NCI-H345 treated with DMSO at 0.1 percent for 48 hours (cell line): ENCODE measurements around the gene ARHGAP32.
"Not testable (repeated sequence)": the region's sequence is repeated elsewhere in the genome, so short reads cannot be mapped to it uniquely, and the experiment has no call there.

Experiments
- DNase-seq: peaks from one replicate; lab custom pipeline; 2025; ENCODE audit not compliant: unreplicated experiment; lab: John Stamatoyannopoulos, UW

Gene ARHGAP32

DNA sequence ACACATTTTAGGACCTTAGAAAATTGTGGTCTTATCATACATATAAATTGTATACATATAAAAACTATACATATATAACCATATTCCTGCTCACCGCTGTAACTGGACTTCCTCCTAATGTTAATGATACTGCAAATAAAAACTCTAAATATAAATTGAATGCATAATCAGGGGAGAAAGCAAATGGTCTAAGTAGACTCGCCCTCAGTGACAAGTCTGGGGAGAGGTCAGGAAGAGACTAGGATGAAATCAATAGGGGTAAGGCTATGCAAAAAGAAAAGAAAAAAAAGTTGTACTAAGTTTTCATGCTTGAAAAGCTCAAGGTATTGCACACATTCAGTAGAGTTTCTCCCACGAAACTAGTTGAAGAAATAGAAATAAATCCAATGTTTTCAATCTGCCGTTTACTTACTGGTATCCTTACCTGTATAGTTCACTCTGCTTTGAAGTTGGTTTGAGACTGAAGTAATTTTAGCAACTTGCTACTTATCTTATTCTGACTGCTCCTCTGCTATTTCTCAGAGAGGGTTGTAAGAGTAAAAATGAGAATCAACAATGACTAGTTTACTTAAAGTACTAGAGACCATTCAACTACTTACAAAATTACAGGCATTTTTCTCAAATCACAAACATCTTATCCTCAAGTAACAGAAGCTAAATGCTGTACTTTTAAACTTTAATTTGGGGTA lies 12.2 kb upstream of the ARHGAP32 start:
- no peak for DNase-seq

DNA sequence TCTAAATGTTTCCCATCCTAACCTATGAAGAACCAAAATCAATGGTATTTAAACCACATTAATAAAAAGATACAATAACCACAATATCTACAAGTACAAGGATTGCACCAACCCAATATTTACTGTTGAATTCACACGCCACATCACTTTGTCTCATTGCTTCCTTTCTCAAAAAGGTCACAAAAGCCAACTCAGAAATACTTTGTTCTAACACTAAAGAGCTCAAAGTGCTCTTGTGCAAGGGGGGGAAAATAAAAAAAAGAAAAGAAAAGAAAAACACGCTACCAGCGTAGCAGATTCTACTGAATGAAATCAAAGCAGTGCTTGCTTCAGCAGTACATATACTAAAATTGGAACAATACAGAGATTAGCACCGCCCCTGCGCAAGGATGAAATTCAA lies 10.5 kb upstream of the ARHGAP32 start:
- no peak for DNase-seq

DNA sequence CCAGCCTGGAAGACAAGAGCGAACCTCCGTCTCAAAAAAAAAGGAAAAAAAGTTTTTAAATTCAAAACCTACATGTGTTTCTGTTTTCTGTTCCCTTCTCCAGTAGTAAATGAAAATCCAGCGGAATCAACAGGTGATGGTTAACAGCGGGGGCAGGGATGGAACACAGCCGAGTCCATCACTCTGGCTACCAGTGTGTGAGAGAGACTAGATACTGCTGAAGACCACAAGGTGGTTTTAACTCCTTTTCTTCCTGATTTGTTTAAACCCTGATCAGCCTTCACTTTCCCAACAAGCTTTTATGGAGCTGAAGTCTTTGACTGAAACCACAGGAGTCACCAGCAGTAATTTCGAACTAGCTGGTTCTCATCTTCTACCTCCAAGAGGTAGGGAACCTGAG lies 3.6 kb upstream of the ARHGAP32 start:
- no peak for DNase-seq

DNA sequence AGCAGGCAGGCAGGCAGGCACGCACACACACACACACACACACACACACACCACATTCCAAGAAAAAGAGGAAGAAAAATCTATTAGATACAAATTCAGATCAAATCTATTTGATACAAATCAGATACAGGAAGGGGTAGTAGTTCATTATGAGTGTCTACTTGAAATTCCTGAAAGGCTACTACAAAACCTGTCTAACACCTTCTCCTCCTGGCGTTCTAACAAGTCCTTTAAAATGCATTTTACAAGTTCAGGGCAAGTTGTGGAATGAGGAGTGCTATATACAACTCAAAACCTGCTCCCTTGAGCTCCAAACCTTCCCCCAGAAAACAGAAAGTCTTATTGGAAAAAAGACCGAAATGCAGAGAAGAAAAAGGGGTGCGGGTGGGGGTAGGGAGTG lies 476 bp downstream of the ARHGAP32 start:
- DNase-seq: no peak

DNA sequence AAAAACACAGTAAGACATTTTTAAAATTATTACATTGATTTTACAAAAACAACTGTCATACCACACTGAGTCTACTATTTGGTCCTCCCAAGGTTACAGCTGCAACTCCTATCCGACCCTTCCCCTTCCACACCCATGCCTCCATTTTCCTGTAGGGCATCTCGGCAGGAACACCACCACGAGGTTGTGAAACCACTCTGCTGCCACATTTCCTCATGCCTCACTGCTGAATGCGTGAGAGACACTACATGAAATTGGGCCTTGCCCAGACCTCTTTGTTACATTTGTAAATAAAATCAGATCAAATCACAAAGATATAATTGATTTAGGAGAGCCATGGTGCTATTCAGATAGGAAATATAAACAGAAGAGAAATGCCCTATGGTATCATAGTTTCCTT lies 2.0 kb downstream of the ARHGAP32 start:
- DNase-seq: no peak

DNA sequence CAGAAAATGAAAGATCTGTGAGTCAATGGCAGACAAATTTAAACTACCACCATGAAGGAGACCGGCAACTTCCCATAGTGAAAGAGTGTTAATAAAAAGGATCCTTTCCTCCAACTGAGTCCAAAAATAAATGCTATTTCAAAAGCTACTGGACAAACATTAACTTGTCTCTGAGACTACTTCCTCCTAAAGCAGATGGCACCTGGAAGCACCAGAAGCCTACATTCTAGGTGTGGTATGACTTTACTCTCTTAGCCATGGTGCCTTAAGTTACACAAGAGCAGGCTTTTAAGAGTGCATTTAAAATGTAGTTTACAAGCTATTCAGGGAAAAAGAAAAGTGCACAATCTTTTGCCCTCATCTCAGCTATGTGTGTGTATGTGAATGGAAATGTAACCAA lies 2.5 kb downstream of the ARHGAP32 start:
- DNase-seq: no peak

DNA sequence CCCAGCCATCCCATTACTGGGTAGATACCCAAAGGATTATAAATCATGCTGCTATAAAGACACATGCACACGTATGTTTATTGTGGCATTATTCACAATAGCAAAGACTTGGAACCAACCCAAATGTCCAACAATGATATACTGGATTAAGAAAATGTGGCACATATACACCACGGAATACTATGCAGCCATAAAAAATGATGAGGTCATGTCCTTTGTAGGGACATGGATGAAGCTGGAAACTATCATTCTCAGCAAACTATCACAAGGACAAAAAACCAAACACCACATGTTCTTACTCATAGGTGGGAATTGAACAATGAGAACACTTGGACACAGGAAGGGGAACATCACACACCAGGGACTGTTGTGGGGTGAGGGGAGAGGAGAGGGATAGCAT lies 7.0 kb downstream of the ARHGAP32 start:
- not testable (repeated sequence) for DNase-seq

DNA sequence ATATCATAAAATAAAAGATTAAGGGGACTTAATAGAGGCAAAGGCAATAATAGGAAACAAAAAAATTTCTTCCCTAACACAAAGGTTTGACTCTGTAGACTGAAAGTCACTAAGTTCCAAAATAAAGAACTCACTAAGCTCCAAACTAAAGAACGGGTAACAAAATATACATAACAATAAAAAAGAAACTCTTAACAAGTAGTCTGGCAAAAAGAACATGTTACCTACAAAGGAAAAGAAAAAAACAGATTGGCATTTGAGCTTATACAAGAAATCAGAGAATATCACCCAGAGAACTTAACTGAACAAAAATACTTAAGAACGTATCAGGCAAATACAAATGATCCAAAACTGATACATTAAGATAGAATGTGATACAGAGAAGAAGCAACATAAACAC lies 7.5 kb downstream of the ARHGAP32 start:
- no peak for DNase-seq

DNA sequence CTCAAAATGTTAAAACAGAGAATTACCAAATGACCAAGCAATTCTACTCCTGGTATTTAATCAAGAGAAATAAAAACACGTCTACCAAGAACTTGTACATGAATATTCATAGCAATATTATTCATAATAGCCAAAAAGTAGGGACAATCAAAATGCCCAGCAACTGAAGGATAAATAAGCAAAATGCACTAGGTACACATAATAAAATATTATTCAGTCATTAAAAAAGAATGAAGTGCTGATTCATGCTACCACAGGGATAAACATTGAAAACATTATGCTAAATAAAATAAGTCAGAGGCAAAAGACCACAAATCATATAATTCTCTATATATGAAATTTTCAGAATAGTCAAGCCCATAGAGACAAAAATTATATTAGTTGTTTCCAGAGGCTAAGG lies 24.8 kb downstream of the ARHGAP32 start:
- no peak for DNase-seq

DNA sequence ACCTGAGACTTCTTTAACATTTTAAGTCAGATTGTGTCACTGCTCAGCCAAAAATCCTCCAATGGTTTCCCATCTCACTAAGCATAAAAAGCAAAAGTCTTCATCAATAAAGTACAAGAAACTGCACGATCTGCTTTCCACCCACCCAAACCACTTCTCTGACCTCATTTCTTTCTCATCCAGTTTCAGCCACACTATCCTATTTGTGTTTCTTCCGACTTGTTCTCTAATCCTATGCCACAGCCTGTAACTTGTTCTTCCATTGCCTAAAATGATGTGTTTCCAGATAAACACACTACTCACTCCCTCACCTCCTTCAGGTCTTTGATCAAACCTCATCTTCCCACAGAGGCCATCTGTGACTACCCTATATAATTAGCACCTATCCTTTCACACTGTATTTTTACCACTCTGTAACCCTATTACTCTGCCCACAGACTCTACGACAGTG lies 28.4 kb downstream of the ARHGAP32 start:
- DNase-seq: no peak

DNA sequence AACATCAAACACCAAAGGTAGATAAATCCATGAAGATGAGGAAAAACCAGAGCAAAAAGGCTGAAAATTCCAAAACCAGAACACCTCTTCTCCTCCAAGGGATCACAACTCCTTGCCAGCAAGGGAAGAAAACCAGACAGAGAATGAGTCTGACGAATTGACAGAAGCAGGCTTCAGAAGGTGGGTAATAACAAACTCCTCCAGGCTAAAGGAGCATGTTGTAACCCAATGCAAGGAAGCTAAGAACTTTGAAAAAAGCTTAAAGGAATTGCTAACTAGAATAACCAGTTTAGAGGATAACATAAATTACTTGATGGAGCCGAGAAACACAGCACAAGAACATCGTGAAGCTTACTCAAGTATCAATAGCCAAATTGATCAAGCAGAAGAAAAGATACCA lies 35.0 kb downstream of the ARHGAP32 start:
- not testable (repeated sequence) for DNase-seq

DNA sequence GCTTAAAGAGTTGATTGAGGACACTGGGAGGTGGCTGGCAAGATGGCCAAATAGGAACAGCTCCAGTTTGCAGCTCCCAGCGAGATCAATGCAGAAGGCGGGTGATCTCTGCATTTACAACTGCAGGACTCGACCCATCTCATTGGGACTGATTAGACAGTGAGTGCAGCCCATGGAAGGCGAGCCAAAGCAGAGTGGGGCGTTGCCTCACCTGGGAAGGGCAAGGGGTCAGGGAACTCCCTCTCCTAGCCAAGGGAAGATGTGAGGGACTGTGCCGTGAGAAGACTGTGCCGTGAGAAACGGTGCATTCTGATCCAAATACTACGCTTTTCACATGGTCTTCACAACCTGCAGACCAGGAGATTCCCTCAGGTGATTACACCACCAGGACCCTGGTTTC lies 36.4 kb downstream of the ARHGAP32 start:
- DNase-seq: no peak

DNA sequence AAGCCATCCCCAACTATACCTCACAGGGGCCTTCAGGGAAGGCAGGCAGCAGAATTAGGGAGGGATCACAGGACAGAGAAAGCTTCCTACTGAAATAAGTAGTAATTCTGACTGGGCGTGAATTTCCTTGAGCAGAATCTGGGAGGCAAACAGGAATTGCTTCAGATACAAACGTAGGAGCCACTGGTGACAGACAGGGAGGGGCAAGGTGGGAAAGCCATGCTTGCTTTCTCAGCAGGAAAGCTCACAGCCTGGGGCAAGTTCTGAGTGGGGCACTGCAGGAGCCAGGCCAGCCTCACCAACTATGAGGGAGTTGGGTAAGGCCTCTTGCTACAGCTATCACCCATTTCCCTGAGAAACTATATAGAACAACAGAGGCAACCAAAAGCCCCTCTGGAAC lies 43.6 kb downstream of the ARHGAP32 start:
- DNase-seq: no peak

DNA sequence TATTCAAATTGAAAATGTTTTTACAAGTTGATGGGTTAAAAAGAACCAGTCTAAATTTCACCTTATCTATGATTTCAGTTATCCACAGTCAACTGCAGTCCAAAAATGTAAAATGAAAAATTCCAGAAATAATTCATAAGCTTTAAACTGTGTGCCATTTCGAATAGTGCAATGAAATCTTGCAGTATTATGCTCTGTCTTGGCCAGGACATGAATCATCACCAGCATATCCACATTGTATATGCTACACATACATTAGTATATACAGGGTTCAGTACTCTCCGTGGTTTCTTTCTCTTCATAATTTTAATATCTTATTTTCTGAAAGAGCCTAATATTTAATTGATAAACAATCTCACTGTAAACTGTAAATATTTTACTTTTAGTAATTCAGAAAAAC lies 45.9 kb downstream of the ARHGAP32 start:
- no peak for DNase-seq

DNA sequence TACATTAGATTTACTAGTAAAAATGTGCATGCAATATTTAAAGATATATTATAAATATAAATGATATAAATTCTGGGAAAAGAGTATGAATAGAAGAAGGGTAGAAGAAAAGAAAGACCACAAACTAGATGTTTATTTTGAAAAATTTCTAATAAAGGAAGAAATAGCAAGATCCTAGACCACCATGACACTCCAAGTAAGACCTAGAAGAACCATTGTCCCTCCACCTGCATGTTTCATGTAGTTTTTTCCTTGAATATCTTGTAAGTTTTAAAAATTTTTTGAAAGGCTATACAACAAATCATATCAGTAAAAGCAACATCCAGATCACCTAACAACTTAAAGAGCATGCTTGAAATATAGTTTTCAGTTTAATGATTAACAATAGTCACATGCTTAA lies 46.8 kb downstream of the ARHGAP32 start:
- DNase-seq: no peak

DNA sequence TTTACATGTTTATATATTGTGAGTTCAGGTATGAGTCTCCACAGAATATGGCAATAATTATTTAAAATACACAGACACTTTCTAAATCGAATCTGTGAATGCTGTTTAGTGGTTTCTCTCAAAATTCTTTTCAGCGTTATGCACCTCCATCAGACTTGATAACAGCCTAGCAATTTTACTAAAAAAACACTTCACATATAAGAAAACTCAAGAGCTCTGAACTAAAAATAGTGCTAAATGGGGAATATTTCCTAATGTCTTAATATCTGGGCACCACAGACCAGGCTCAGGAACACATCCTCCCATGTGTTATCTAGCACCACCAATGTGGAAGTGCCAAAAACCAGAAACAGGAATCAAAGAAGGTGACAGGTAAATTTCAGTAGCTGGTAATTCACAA lies 47.9 kb downstream of the ARHGAP32 start:
- DNase-seq: no peak

DNA sequence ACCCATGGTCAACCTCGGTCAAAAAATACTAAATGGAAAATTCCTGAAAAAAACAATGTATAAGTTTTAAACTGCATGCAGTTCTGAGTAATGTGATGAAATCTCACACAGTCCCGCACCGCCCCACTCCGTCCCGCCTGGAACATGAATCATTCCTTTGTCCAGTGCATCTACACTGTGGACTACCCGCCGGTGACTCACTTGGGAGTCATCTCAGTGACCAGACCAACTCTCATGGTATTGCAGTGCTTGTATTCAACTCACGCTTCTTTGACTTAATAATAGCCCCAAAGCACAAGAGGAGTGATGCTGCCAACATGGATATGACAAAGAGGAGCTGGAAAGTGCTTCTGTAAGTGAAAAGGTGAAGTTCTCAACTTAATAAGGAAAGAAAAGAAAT lies 48.8 kb downstream of the ARHGAP32 start:
- no peak for DNase-seq

DNA sequence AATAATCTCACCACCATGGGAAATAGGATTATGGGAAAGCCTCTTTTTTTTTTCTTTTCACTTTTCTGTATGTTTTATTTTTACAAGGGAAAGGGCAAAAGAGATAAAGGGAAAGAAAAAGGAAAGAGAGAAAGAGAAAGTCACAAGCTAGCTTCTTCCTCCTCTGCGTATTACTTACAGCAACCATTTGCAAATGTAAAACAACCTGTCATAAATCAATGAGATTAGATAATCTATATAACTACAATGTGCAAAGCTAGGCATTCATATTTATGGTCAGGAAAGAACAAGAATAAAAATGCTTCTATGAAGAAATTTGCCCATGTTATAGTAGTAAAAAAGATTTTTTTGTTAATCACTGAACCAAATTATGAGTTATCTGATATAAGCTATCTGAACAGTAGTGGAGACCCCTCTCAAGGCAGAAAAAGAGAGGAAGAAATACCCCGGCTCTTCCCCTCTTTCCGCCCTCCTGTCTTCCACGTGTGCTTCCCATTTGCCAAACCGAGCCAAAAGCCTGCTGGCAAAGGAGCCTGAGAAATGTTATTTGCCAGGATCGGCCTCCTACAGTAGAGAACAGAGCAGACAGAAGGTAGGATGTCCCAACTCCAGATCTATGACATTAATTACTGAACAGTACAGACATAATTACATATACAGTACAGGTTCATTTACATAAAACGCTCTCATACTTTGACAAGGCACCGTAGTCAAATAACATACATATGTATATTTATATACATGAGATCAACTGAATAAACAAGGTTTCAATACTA lies 50.2 kb downstream of the ARHGAP32 start:
- DNase-seq: no peak

DNA sequence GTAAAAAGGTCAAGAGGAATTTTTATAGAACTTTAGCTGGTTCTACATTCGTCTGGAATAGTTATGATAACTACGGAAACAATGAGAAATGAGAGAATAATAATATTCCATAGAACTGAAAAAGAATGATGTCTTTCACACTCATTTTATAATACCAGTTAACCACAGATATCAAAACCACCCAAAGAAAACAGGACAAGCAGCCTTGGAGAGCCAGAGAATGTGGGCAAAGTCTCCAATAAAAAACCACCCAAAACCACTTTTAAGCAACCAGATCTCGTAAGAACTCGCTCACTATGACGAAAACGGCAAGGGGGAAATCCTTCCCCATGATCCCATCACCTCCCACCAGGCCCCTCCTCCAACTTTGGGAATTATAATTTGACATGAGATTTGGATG lies 60.8 kb downstream of the ARHGAP32 start:
- DNase-seq: no peak

DNA sequence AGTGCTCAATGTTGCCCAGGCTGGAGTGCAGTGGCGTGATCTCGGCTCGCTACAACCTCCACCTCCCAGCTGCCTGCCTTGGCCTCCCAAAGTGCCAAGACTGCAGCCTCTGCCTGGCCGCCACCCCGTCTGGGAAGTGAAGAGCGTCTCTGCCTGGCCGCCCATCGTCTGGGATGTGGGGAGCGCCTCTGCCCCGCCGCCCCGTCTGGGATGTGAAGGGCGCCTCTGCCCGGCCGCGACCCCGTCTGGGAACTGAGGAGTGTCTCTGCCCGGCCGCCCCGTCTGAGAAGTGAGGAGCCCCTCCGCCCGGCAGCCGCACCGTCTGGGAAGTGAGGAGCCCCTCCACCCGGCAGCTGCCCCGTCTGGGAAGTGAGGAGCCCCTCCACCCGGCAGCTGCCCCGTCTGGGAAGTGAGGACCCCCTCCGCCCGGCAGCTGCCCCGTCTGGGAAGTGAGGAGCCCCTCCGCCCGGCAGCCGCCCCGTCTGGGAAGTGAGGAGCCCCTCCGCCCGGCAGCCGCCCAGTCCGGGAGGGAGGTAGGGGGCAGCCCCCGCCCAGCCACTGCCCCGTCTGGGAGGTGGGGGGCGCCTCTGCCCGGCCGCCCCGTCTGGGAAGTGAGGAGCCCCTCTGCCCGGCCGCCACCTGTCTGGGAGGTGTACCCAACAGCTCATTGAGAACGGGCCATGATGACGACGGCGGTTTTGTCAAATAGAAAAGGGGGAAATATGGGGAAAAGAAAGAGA lies 63.1 kb downstream of the ARHGAP32 start:
- not testable (repeated sequence) for DNase-seq

DNA sequence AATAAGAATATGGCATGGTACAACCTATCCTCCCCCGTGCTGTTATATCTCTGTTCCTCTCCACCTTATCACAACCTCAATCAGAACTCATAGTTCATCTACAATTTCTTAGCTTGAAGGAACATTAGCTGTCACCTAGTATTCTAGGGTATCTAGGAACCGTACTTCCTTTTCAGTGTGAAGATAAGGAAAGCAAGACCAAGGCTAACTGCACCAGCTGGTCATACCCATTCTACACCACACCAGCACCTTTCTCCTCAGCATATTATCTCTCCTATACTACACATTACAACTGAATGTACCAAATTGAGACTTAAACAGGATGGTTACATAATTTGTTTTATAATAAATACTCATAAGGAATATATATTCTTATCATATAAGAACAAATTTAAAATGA lies 73.1 kb downstream of the ARHGAP32 start:
- DNase-seq: no peak
